T-helper 17 cell (primary cell): Measurements from ENCODE around the gene SERP2. TPM values are rescaled to one million over a fixed set of nuclear protein-coding genes. Genes with fewer than 3 reads are reported as not detected.

Experiments
- ATAC-seq: fragments of 150-1000 bp; cut with Tn5 transposase; 2 replicates; pipeline ENCODE4 v1.10.0; 2021; ENCODE audit warnings: mild to moderate bottlenecking, moderate library complexity
- DNase-seq, 3 donors: peaks; one replicate each; pipeline versions ENCODE4 v3.0.0 to v3.0.0-alpha.2; 2020 to 2021
- H3K9me3 ChIP-seq: one replicate; pipeline ENCODE4 v1.7.0; 2013; ENCODE audit warnings: low read length, mild to moderate bottlenecking; ENCODE audit not compliant: control insufficient read depth, poor library complexity, severe bottlenecking
- H3K27ac Mint-ChIP-seq: one replicate; pipeline ENCODE4 v1.8.0; 2022; ENCODE audit warnings: mild to moderate bottlenecking, moderate library complexity, mixed read lengths
- H3K27me3 Mint-ChIP-seq: one replicate; pipeline ENCODE4 v1.8.0; 2022; ENCODE audit warnings: mixed read lengths
- H3K36me3 Mint-ChIP-seq: one replicate; pipeline ENCODE4 v1.8.0; 2022; ENCODE audit warnings: low read depth, mixed read lengths
- H3K4me1 Mint-ChIP-seq: one replicate; pipeline ENCODE4 v1.8.0; 2022; ENCODE audit warnings: mild to moderate bottlenecking, mixed read lengths
- H3K4me3 Mint-ChIP-seq: one replicate; pipeline ENCODE4 v1.8.0; 2022; ENCODE audit warnings: mild to moderate bottlenecking, moderate library complexity, mixed read lengths
- total RNA-seq, 4 donors: library from RNA in 2 of 4; stranded (reverse) in 2 of 4; gene quantifications; one replicate each; pipeline ENCODE4 v1.2.3 and lab custom pipeline; 2022 to 2026

Gene SERP2
- total RNA-seq, 2 donors from 2014 or later = not detected

GRCh38 chr13:44437356-44438233 lies 64.0 kb downstream of the SERP2 start:
- peaks cover 4% of the 10 kb centered on the region for H3K27me3 Mint-ChIP-seq
- peak overlapping the region; percentile 90 for H3K4me3 Mint-ChIP-seq
- H3K9me3 ChIP-seq = no peaks in the 10 kb centered on the region
- H3K36me3 Mint-ChIP-seq = peaks cover 2% of the 10 kb centered on the region
- no peak for DNase-seq
- H3K27ac Mint-ChIP-seq = peak overlapping the region; percentile 32
- peaks cover 18% of the 10 kb centered on the region for H3K4me1 Mint-ChIP-seq
- peak; percentile 42 for ATAC-seq

GRCh38 chr13:44438234-44438579 lies 64.6 kb downstream of the SERP2 start:
- no peak overlapping the region for H3K4me3 Mint-ChIP-seq
- peaks cover 18% of the 10 kb centered on the region for H3K4me1 Mint-ChIP-seq
- H3K9me3 ChIP-seq = no peaks in the 10 kb centered on the region
- H3K36me3 Mint-ChIP-seq = peaks cover 2% of the 10 kb centered on the region
- H3K27me3 Mint-ChIP-seq = peaks cover 4% of the 10 kb centered on the region
- DNase-seq (no peak), ATAC-seq (no peak)
- no peak overlapping the region for H3K27ac Mint-ChIP-seq

GRCh38 chr13:44439452-44440024 lies 65.9 kb downstream of the SERP2 start:
- peaks cover 22% of the 10 kb centered on the region for H3K4me1 Mint-ChIP-seq
- H3K36me3 Mint-ChIP-seq = peaks cover 2% of the 10 kb centered on the region
- no peaks in the 10 kb centered on the region for H3K9me3 ChIP-seq
- ATAC-seq (no peak), DNase-seq (no peak)
- H3K4me3 Mint-ChIP-seq = no peak overlapping the region
- H3K27ac Mint-ChIP-seq = no peak overlapping the region
- peaks cover 8% of the 10 kb centered on the region for H3K27me3 Mint-ChIP-seq

- Mint-ChIP-seq H3K4me1 (peaks cover 22% of the 10 kb centered on the region), H3K27me3 (peaks cover 8% of the 10 kb centered on the region), H3K27ac (no peak overlapping the region), H3K4me3 (no peak overlapping the region), H3K36me3 (peaks cover 2% of the 10 kb centered on the region)
- no peaks in the 10 kb centered on the region for H3K9me3 ChIP-seq
- DNase-seq (no peak), ATAC-seq (no peak)
These were observed 66.5 kb downstream of the SERP2 start for GRCh38 chr13:44440046-44440608.

Other genes starting within 250 kb of the SERP2 start
- gene TSC22D1, start 202.5 kb downstream of the SERP2 start, total RNA-seq = 10 to 100 TPM; 31.2 to 85.4 TPM